ENCODE data around the gene TBC1D9. TPM values are rescaled to one million over a fixed set of nuclear protein-coding genes. Genes with fewer than 3 reads are reported as not detected.

The TBC1D9 gene
- total and polyA plus RNA-seq, 9 donors = 13.2 to 28.8 (median 21.4) TPM

DNA sequence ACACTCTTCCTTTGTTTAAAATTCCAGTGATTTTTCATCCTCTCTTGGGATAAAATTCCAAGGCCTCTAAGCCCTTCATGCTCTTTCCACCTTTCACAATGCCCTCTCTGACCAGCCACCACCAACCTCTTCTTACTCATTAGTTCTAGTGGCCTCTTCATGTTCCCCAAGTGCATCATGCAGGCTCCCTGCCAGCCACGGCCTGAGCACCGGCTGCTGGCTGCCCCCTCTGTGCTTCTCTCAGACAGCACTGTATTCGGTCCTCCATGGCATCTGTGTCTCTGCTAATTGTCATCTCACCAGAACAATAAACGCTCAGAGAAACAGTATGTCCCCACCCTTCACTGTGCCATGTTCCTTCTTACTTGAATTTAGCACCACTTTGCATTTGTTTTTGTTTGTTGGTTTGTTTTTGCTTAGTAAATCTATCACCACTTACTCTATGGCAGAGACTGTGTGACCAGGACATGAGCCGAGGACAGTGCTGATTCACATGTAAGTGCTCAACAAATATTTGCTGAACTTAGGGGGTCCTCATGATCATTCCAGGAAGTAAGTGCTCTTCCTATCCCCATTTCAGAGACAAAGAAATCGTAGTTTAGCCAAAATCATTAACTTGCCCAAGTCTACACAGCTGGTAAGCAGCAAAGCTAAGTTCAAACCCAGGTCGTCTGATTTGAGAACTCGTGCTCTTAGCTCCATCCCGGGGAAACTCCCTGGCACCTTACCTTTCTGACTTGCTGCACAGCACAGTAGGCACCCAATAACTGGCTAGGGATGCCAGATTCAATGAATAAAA lies 110.4 kb downstream of the TBC1D9 start:
- intact Hi-C loops (cut with DNase I) = loop anchor here in 2 of 4 donors (10.0 kb wide), 3 partner anchors 109 to 281 kb away; partner anchors contain the start of gene TBC1D9 (in 1 of the 2)

DNA sequence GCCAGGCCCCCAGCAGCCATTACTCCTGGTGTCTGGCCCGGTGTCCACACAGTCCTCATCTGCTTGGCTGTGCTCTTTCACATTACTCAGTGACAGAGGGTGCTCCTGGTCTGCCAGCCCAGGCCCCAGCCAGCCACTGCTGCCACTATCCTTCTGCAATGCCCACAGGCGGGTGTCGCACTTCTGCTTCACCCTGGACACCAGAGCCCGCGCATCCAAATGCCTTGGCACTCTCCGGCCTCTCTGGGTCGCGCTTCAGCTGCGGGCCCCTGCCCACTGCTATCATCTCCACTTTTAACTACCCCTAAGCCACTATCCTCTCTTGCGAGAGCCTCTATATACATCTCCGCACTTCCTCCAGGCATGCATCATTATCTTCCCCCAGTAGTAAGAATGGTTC lies 111.0 kb downstream of the TBC1D9 start:
- Histone ChIP-seq H3K27me3 (no peaks in the 10 kb centered on the region), H3K4me3 (no peak overlapping the region), H3K9me3 (no peaks in the 10 kb centered on the region), H3K27ac (no peak overlapping the region), H3K4me1 (ENCODE audit: insufficient read depth) (peaks cover 12% of the 10 kb centered on the region), H3K36me3 (no peaks in the 10 kb centered on the region)
- intact Hi-C loops (cut with DNase I) = loop anchor here in 2 of 4 donors (10.0 kb wide), 3 partner anchors 110 to 280 kb away; partner anchors contain the start of gene TBC1D9 (in 1 of the 2)
- no peak for DNase-seq
- TF ChIP-seq, protein P1, sequence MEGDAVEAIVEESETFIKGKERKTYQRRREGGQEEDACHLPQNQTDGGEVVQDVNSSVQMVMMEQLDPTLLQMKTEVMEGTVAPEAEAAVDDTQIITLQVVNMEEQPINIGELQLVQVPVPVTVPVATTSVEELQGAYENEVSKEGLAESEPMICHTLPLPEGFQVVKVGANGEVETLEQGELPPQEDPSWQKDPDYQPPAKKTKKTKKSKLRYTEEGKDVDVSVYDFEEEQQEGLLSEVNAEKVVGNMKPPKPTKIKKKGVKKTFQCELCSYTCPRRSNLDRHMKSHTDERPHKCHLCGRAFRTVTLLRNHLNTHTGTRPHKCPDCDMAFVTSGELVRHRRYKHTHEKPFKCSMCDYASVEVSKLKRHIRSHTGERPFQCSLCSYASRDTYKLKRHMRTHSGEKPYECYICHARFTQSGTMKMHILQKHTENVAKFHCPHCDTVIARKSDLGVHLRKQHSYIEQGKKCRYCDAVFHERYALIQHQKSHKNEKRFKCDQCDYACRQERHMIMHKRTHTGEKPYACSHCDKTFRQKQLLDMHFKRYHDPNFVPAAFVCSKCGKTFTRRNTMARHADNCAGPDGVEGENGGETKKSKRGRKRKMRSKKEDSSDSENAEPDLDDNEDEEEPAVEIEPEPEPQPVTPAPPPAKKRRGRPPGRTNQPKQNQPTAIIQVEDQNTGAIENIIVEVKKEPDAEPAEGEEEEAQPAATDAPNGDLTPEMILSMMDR (IDR thresholded peaks at IDR 0.05) = no peak
- 84 to 94% (median 86%) methylated on average over 11 of the region's 11 CpGs for WGBS, 3 donors

More for the DNA sequence above, 110.4 kb downstream of the TBC1D9 start:
- H3K36me3 ChIP-seq = no peaks in the 10 kb centered on the region
- H3K9me3 ChIP-seq = no peaks in the 10 kb centered on the region
- H3K4me3 ChIP-seq = no peak overlapping the region
- peaks cover 12% of the 10 kb centered on the region for H3K4me1 ChIP-seq (ENCODE audit: insufficient read depth)
- H3K27me3 ChIP-seq = no peaks in the 10 kb centered on the region
- WGBS, 3 donors = 52 to 69% (median 55%) methylated on average over 9 of the region's 9 CpGs
- H3K27ac ChIP-seq = no peak overlapping the region
- TF ChIP-seq POLR2A (IDR thresholded peaks at IDR 0.05) (no peak), EP300 (IDR thresholded peaks at IDR 0.05) (no peak)
- TF ChIP-seq, protein P1 (IDR thresholded peaks at IDR 0.05) = no peak
- peak in 4 of 5 donors; percentile 24 to 65 (median 40) for DNase-seq

DNA sequence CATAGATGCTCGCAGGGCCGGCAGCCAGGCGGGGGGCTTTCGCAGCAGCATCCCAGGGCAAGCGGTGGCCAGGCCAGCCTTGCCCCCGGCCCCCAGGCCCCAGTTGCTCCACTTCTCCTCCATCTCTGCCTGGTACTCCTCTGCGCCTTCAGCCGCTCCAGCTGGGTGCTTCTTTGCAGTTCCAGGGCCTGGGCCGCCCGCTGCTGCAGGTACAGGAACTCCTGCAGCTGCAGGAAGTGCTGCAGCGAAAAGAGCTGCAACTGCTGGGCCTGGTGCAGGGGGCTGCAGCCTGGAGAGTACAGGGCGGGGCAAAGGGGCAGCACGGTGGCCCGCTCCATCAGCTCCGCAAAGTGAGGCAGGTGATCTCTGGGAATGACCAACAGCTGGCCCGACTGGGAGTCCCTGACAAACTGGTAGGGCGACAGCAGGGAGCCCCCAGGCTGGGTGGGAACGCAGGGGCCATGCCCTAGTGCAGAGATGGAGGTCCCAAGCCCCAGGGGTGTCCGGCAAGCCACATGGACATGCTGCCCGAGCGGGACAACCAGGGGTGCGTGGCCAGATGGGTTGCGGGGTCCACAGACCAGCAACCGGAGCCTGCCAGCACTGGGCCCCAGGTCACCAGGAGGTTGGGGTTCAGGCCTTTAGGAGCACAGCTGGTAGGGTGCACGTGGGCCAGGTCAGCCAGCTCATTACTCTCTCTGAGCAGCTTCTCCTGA lies 111.6 kb downstream of the TBC1D9 start:
- intact Hi-C loops (cut with DNase I) = loop anchor here in 2 of 4 donors (5.0 to 10.0 kb wide), 4 partner anchors 110 to 280 kb away; partner anchors contain the start of gene TBC1D9 (in 2 of the 2)
- WGBS, 3 donors = 95 to 99% (median 96%) methylated on average over 24 to 25 of the region's 25 CpGs
- H3K36me3 ChIP-seq = no peaks in the 10 kb centered on the region
- H3K9me3 ChIP-seq = no peaks in the 10 kb centered on the region
- DNase-seq = no peak
- no peak for TF ChIP-seq EP300 (IDR thresholded peaks at IDR 0.05)
- H3K4me1 ChIP-seq (ENCODE audit: insufficient read depth) = peaks cover 12% of the 10 kb centered on the region
- H3K27me3 ChIP-seq = no peaks in the 10 kb centered on the region
- no peak overlapping the region for H3K27ac ChIP-seq
- no peak overlapping the region for H3K4me3 ChIP-seq

DNA sequence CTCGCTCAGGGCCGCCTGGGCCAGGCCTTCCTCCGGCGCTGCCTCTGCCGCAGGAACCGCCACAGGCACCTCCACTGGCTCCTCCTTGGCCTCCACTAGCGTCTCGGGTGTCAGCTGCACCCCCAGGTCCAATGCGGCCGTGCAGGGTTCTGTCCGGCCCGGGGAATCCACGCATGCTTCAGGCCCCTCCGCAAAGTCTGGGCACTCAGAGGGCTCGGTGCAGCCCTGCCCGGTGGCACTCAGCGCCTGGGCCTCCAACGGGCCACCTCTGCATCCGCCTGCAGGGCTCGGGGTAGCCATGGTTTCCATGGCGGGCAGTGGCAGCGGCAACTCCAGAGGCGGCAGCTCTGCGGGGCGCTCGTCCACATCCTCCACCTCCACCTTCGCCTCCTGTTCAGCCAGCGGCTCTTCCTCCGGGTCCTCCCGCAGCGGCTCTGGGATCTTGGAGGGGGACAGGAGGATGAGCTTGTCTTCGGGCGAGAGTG lies 112.6 kb downstream of the TBC1D9 start:
- H3K9me3 ChIP-seq = no peaks in the 10 kb centered on the region
- H3K27ac ChIP-seq = no peak overlapping the region
- H3K4me3 ChIP-seq = no peak overlapping the region
- no peak for TF ChIP-seq EP300 (IDR thresholded peaks at IDR 0.05)
- TF ChIP-seq, protein P1 (IDR thresholded peaks at IDR 0.05) = no peak
- TF ChIP-seq POLR2A (IDR thresholded peaks at IDR 0.05) = no peak
- intact Hi-C loops (cut with DNase I) = loop anchor here in 2 of 4 donors (5.0 to 10.0 kb wide), 4 partner anchors 111 to 279 kb away; partner anchors contain the start of gene TBC1D9 (in 2 of the 2)
- 96 to 98% (median 97%) methylated on average over 27 to 33 of the region's 33 CpGs for WGBS, 3 donors
- peaks cover 12% of the 10 kb centered on the region for H3K4me1 ChIP-seq (ENCODE audit: insufficient read depth)
- H3K36me3 ChIP-seq = no peaks in the 10 kb centered on the region
- peak in 1 of 5 donors; percentile 27 for DNase-seq
- no peaks in the 10 kb centered on the region for H3K27me3 ChIP-seq
